HG02798 (cell line): Measurements from ENCODE around the gene TSPAN11.

ENCODE experiments used
- ATAC-seq: cut with Tn5 transposase; IDR thresholded peaks from one replicate; pipeline ENCODE4 v1.9.1; 2021; ENCODE audit warnings: mild to moderate bottlenecking; ENCODE audit not compliant: unreplicated experiment, poor library complexity

The TSPAN11 gene

DNA sequence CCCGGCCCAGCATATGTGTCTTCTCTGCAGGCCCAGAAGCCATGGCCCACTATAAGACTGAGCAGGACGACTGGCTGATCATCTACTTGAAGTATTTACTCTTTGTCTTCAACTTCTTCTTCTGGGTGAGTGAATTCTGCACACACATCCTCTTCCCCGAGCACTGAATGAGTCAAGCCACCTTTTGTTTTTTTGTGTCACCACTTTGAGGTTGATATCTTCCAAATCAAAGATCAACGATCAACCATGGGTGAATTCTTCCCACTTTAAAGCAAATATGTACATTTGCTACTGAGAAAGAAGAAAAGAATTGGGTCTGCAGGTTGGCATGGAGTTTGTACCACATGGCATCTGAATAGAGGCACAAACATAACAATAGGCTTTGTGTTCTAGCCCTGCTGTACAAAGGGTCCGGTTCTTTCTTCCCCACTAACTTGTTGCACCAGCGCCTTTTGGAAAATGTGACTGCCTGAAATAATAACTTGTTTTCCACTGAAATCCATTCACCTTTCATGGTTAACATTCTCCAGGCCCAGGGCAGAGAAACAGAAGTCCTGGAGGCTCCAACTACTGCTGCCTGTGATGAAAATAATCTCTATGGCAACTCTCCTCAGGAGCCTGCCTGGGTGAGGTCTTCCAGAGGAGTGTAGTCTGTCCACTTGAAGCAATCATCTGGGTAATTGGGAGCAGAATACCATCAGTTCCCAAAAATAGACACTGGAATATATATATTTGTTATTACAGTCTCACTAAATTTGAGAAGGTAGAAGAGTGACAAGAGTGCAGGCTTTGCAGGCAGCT lies 27.6 kb downstream of the TSPAN11 start:
- no peak for ATAC-seq

- ATAC-seq, result no peak
Observed at GRCh38 chr12:30955214-30955613, 28.7 kb downstream of the TSPAN11 start.

GRCh38 chr12:30959110-30959710 lies 32.7 kb downstream of the TSPAN11 start:
- no peak for ATAC-seq

- ATAC-seq, result no peak
Observed at GRCh38 chr12:30959778-30960177, 33.2 kb downstream of the TSPAN11 start.

GRCh38 chr12:30961030-30961429 lies 34.5 kb downstream of the TSPAN11 start:
- no peak for ATAC-seq

DNA sequence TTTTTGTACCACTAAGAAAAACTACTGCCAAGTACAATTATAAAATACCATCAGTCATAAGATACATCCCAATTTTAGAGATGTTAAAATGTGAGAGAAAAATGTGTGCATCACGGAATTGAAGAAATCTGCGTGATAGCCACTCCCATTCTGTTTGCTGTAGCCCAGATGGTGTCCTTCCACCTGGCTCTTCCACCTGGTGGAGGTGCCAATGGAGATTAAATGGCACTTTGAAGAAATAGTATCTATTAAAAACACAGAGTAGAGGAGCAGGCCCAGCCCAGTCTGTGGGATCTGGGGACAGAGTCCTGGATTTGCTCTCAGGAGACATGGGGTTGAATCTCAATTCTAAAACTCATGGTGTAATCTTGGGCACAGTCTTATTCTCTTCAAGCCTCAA lies 35.5 kb downstream of the TSPAN11 start:
- ATAC-seq, result no peak

- ATAC-seq, result no peak
Observed at GRCh38 chr12:30963709-30964564, 37.4 kb downstream of the TSPAN11 start.

- ATAC-seq, result no peak
Observed at GRCh38 chr12:30964896-30965612, 38.5 kb downstream of the TSPAN11 start.

DNA sequence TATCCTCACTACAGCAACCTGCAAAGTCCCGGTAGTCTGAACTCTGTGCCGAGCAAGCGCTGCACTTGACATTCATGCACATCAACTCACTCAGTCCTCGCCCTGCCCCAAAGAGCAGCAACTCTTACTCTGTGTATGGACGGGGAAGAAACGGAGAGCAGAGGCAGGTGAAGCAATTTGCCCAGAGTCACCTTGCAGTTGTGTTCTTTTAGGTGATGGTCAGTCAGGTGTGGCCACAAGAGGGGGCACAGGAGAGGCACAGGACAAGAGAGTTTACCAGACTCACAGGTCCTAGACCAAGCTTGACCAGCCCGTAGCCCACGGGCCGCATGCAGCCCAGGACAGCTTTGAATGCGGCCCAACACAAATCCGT lies 39.1 kb downstream of the TSPAN11 start:
- no peak for ATAC-seq

DNA sequence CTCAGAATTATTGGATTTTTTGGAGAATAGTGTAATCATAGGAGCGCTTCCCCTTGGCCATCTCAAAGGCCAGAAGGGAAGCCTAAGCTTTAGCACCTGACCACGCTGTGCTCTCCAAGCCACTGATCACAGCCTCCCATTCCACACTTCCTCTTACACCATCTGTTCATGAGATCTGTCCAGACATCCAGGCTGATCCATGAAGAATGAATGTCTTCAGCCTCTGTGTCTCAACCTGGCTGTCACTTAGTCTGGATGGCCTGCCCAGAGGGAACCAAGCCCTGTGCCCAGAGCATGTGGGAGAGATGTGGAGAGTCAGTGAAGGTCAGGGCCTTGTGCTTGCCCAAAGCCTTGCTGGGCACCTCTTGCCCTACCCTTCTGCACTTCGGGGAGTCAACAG lies 40.5 kb downstream of the TSPAN11 start:
- no peak for ATAC-seq

GRCh38 chr12:30968211-30968610 lies 41.7 kb downstream of the TSPAN11 start:
- ATAC-seq, result no peak

DNA sequence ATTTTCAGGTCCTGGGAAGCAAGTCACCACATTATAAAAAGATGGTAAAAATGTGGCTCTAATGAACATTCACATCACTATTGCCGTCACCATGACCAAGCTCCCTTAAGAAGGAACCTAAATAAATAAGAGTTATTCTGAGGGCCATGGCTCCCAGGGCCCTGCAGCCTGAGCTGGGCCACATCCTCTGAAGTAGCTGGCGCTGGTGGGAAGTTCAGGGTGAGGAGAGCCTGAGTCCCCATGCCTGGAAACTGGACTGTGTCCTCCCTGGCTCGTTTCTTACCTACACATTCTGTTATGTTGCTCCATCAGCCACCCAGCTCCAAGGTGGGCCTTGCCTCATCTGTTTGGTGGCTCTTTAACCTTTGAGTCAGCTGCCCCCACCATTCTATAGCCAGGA lies 42.5 kb downstream of the TSPAN11 start:
- ATAC-seq, result no peak

- no peak for ATAC-seq
Observed at GRCh38 chr12:30969606-30970395, 43.3 kb downstream of the TSPAN11 start.

- no peak for ATAC-seq
Observed at GRCh38 chr12:30970559-30971197, 44.1 kb downstream of the TSPAN11 start.

- ATAC-seq, result no peak
Observed at GRCh38 chr12:30972035-30972434, 45.5 kb downstream of the TSPAN11 start.

GRCh38 chr12:30973175-30973574 lies 46.6 kb downstream of the TSPAN11 start:
- ATAC-seq, result no peak

DNA sequence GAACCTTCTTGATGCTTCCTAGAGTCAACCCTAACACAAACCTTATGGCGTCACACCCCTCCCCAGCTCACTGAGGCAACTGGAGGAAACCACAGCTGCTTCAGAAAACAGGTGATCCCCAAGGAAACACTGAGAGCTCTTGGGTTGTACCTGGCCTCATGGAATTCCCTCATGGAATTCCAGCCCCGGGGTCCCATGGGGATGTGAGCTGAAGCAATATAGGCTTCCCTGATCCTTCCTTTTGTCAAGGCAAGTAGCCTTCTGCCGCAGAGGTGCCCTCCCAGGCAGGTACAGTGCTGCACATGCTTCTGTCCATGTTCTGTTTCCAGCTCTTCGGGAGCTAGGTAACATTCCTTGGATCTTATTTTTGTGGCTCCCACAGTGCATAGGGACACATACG lies 47.3 kb downstream of the TSPAN11 start:
- ATAC-seq, result no peak

DNA sequence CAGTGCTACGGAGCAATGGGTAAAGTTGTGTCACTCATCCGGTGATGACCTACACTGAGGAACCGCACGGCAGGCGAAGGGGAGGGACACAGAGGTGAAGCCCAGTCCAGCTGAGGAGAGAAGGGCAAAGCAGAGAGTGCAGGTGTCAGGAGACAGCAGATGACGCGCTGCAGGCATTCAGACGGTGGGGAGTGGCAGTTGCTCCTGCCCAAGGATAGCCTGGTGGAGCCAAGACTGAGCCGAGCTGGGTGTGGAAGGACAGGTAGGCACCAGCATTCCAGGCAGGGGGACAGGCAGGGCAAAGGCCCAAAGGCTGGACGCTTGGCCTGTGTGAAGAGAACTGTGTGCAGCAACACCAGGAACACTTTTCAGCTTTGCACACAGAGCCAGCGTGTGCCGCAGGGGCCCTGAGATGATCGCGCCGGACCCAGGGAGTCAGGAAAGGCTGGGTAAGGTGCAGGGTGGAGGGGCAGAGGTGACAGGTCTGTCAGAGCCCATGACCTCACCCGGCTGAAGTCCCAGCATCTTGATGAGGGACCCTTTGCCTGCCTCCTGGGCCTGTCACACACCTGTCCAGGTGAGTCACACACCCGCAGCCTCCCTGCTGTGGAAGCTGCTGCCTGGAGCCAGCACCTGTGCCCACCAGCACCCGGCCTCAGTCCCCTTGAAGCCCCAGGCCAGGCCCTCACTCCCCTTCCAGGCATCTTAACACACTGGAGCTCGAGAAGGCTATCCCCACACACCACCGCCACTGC lies 48.4 kb downstream of the TSPAN11 start:
- ATAC-seq, result no peak

- no peak for ATAC-seq
Observed at GRCh38 chr12:30975581-30975980, 49.0 kb downstream of the TSPAN11 start.
